HG03571 (cell line): Measurements from ENCODE around the gene GAB2.

Experiments used
- ATAC-seq: cut with Tn5 transposase; IDR thresholded peaks from one replicate; pipeline ENCODE4 v1.9.1; 2021; ENCODE audit not compliant: unreplicated experiment

Gene GAB2

GRCh38 chr11:78402847-78403246, 14.8 kb downstream of the GAB2 start:
- no peak for ATAC-seq

GRCh38 chr11:78400702-78401101, 16.9 kb downstream of the GAB2 start:
- ATAC-seq, result no peak

- ATAC-seq, result no peak
Measured at GRCh38 chr11:78400116-78400515, 17.5 kb downstream of the GAB2 start.

- no peak for ATAC-seq
Measured at GRCh38 chr11:78399136-78399535, 18.5 kb downstream of the GAB2 start.

- no peak for ATAC-seq
Measured at GRCh38 chr11:78398715-78399114, 18.9 kb downstream of the GAB2 start.

- ATAC-seq, result no peak
Measured at GRCh38 chr11:78397398-78397797, 20.2 kb downstream of the GAB2 start.

DNA sequence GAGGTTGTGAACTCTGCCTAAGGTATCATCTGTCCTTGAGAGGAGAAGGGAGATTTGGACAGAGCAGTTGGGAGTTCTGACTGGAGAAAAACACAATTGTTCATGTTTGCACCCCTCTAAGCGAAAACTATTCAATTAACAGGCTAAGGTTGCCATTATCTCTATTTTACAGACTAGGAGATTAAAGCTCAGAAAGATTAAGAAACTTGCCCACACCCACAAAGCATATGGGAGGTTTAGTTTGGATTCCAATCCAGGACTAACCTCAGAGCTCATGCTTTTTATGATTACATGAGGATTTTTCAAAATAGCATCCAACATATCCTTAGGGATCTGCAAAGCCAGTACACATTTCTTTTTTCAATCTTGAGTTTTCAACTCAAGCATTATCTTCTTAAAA, 22.0 kb downstream of the GAB2 start:
- no peak for ATAC-seq

DNA sequence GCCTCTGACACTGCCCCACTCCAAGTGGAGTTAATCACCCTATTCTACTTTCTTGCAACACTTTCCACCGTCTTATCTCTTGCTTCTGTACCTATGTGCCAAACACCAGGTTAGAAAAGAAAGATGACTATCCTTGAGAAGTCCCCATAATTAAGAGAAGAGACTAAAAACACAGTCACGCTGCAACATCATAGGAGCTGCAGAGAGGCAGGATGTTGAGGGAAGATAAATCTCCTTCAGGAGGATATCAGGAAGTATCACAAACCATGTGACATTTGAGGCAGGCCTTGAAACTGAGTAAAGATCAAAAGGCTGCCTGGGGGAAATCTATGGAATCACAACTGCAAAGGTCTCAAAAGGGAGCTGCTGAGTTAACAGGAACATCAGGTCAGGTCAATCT, 24.8 kb downstream of the GAB2 start:
- ATAC-seq, result no peak

- ATAC-seq, result no peak
Measured at GRCh38 chr11:78391424-78391823, 26.2 kb downstream of the GAB2 start.

DNA sequence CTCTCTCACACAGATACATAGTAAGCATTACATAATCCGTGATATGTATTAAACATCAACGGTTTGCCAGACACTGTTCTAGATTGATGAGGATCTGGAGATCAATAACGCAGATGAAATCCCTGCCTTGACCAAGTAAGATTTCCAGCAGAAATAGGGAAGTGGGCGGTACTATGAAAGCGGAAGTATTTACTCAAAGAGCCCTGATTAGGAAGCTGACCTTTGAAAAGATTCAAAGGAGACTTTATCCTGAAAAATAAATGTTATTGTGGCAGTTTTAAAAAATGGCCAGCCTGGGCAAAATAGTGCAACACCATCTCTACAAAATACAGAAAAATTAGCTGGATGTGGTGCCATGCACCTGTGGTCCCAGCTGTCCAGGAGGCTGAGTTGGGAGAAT, 26.8 kb downstream of the GAB2 start:
- no peak for ATAC-seq

DNA sequence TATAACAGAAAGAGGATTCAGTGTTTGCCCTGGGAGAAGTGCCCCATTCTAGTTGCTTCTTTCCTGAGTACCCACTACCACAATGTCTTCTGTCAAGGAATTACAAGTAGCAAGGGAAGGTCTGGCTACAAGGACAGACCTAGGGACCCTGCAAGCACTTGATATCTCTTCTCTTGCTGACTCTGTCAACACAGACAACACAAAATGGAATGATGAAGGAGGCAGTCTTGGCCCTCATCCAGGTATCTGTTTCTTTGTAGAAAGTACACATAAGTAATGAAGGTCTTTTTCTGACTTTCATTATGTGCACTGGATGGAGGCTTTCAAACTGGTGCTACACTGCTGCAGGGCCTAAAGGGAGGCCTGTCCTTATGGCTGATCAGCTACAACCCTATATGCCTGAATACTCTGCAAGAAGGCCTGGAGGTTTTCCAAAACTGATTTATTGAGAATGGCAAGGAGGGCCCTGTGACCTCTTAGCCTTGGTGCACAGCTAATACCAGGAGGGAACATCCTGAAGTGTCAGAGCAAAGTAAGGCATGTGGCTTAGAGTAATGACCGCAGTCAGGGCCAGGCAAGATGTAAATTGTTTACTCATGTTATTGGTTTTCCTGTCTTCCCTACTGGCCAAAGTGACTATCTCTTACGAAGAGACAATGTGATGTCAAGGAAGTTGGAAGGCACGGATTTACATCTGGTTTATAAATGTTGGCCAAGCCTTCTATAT, 31.2 kb downstream of the GAB2 start:
- no peak for ATAC-seq

DNA sequence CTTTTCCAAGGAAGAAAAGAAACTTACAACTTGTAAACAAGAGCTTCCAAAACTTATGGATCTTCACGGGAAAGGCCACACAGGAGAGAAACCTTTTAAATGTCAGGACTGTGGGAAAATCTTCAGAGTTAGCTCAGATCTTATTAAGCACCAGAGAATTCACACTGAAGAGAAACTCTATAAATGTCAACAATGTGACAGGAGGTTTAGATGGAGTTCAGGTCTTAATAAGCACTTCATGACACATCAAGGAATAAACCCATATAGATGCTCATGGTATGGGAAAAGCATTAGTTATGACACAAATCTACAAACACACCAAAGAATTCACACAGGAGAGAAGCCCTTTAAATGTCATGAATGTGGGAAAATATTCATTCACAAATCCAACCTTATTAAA, 32.4 kb downstream of the GAB2 start:
- no peak for ATAC-seq

- ATAC-seq, result no peak
Measured at GRCh38 chr11:78384231-78384630, 33.4 kb downstream of the GAB2 start.

GRCh38 chr11:78381865-78382264, 35.8 kb downstream of the GAB2 start:
- no peak for ATAC-seq

- ATAC-seq, result no peak
Measured at GRCh38 chr11:78380615-78381051, 37.0 kb downstream of the GAB2 start.

- no peak for ATAC-seq
Measured at GRCh38 chr11:78379039-78379670, 38.5 kb downstream of the GAB2 start.

GRCh38 chr11:78377625-78378418, 39.8 kb downstream of the GAB2 start:
- ATAC-seq, result no peak

DNA sequence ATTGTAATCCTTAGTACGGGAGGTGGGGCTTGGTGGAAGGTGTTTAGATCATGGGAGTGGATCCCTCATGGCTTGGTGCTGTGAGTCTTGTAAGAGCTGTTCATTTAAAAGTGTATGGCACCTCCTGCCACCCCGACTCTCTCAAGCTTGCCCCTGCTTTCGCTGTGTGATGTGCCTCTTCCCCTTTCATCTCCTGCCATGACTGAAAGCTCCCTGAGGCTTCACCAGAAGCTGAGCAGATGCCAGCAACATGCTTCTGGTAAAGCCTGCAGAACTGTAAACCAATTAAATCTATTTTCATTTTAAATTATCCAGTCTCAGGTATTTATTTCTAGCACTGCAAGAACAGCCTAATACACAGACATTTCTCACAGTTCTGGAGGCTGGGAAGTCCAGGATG, 40.8 kb downstream of the GAB2 start:
- ATAC-seq, result no peak

GRCh38 chr11:78374917-78375316, 42.7 kb downstream of the GAB2 start:
- ATAC-seq, result no peak

DNA sequence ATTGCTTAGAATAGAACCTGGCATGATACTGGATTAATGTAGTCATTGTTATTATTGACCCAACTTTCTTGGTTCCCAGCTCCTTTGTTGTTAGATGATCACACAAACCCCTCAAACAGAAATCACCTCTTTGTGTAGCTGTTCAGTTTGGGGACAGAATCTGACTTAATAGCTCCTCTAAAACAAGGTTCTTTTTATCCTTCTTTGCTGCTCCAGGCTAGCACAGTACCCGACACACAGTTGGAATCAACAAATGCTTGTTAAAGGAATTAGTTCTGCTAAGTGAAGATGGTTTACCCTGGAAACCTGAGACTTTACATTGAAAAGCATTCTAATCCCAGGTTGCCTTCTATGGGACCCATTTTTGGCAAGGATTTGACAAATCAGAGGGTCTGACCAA, 43.9 kb downstream of the GAB2 start:
- ATAC-seq, result no peak

DNA sequence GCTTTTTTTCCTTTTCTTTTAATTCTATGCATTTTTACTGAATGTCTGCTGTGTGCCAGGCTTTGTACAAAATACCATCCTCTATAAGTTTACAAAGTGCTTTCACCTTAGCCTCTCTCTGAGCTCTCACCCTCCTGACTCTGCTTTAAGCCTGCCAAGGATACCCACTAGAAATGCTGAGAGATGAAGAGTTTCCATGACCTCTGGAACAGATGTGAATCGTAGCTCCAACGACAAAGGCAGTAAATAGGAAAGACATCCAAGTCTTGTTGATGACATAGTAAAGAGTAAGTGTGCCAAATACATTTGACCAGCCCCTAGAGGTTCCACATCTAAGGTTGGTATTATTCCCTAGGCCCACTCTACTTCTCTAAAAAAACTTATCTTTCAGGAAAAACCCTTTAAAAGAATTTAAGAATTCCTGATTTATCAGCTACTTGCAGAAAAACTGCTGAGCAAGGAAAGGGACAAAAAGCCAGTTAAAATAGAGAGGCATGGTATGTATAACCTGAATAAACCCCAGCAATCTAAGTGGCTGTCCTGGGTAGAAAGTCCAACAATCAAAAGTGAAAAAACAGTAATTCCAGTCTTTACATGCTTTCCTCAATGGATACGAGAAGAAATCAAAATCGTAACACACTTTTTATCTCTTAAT, 45.4 kb downstream of the GAB2 start:
- no peak for ATAC-seq
